H1 (cell line): ENCODE data around the gene PSME4. TPM values are rescaled to one million over a fixed set of nuclear protein-coding genes. Genes with fewer than 3 reads are reported as not detected.

ENCODE experiments used
- CTCF ChIP-seq, 3 experiments: IDR thresholded peaks; 1 replicate in 2 of 3; 2 replicates in 1 of 3; pipeline versions ENCODE4 v1.5.1 to v1.6.1; 2011; ENCODE audit warnings: low read length in 3 of 3, mild to moderate bottlenecking in 3 of 3, inconsistent platforms in 2 of 3, low read depth in 1 of 3, moderate library complexity in 1 of 3; ENCODE audit not compliant: insufficient read depth in 1 of 3; ENCODE audit errors: control extremely low read depth in 1 of 3
- EP300 ChIP-seq, 2 experiments: IDR thresholded peaks; 1 replicate in 1 of 2; 2 replicates in 1 of 2; pipeline ENCODE4 v1.6.1; 2011 to 2012; ENCODE audit warnings: low read depth in 2 of 2, low read length in 2 of 2, mild to moderate bottlenecking in 2 of 2, borderline replicate concordance in 1 of 2, inconsistent platforms in 1 of 2, moderate library complexity in 1 of 2
- GTF2F1 ChIP-seq: IDR thresholded peaks from 2 replicates; pipeline ENCODE4 v1.6.1; 2012; ENCODE audit warnings: low read depth, low read length, improper control_type of control experiment, borderline replicate concordance
- JUND ChIP-seq: IDR thresholded peaks from 2 replicates; pipeline ENCODE4 v1.6.1; 2011; ENCODE audit warnings: mild to moderate bottlenecking, improper control_type of control experiment, low read length
- KDM4A ChIP-seq: IDR thresholded peaks from one replicate; pipeline ENCODE4 v1.7.1; 2012; ENCODE audit warnings: low read depth, mild to moderate bottlenecking, moderate library complexity, low read length, inconsistent platforms; ENCODE audit not compliant: severe bottlenecking
- NRF1 ChIP-seq: IDR thresholded peaks from 2 replicates; pipeline ENCODE4 v1.6.1; 2011; ENCODE audit warnings: mild to moderate bottlenecking, low read depth, low read length, improper control_type of control experiment
- RFX5 ChIP-seq: IDR thresholded peaks from 2 replicates; pipeline ENCODE4 v1.6.1; 2011; ENCODE audit warnings: low read depth, low read length, improper control_type of control experiment, borderline replicate concordance
- USF2 ChIP-seq: IDR thresholded peaks from 2 replicates; pipeline ENCODE4 v1.6.1; 2011; ENCODE audit warnings: low read length, improper control_type of control experiment
- YY1 ChIP-seq: IDR thresholded peaks from 2 replicates; pipeline ENCODE4 v1.6.1; 2011; ENCODE audit warnings: low read depth, mild to moderate bottlenecking, low read length
- polyA plus RNA-seq, 7 experiments: library from polyadenylated mRNA; depleted of rRNA in 3 of 7; stranded (reverse) in 5 of 7; unstranded in 2 of 7; fragments of >200 nt in 5 of 7; fragments of 200-250 nt in 2 of 7; gene quantifications; 1 replicate in 5 of 7; 2 replicates in 1 of 7; 4 replicates in 1 of 7; pipeline versions ENCODE4 v1.2.1 to v1.2.3, GENCODE V29; 2011 to 2013; ENCODE audit warnings: missing spikeins in 2 of 7, mixed read lengths in 2 of 7
- total RNA-seq: library from RNA; stranded (reverse); fragmentation: NEBNext Ultra II Directional; extraction: Animal tissue kit (Norgen Biotek cat#: 25700); gene quantifications from 2 replicates; pipeline ENCODE4 v1.2.1, GENCODE V29; 2021

Gene PSME4
- total and polyA plus RNA-seq, 2 of the 8 experiments (the other 6 are each of a cell fraction or from before 2014, with no cell fraction given): 42.2 to 116 TPM

GRCh38 chr2:53881360-53881759, 89.4 kb downstream of the PSME4 start (continued):
- TF ChIP-seq CTCF (IDR thresholded peaks at IDR 0.05; ENCODE audit: control extremely low read depth in 1 of 3, insufficient read depth in 1 of 3, low read depth in 1 of 3, low read length in 3 of 3): no peak
- TF ChIP-seq NRF1: no peak
- TF ChIP-seq YY1: no peak
- no peak for TF ChIP-seq EP300 (IDR thresholded peaks at IDR 0.05; ENCODE audit: borderline replicate concordance in 1 of 2, low read depth in 2 of 2, low read length in 2 of 2)
- no peak for TF ChIP-seq KDM4A
- no peak for TF ChIP-seq USF2
- no peak for TF ChIP-seq RFX5
- no peak for TF ChIP-seq GTF2F1
- no peak for TF ChIP-seq JUND
